ENCODE data around the gene CKAP5.

DNA sequence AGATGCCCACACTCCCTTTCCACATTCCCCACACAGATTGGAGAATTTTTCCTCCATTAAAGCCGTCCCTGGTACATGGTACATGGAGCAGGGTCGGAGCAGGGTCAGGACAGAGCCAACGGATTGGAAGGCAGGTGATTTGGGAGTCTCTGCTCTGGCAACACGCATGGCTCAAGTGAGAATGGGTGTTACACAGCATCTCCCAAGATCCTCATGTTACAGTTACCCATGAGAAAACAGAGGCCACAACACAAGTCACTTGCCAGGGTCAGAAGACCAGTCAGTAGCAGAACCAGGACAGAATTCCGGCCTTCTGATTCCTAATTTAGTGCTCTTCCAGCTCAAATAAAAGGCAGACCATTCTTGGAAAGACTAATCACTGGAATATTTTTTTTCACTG lies 134.8 kb downstream of the CKAP5 start:
- TF ChIP-seq ELF4 (IDR thresholded peaks at IDR 0.05) (no peak), HDGF (IDR thresholded peaks at IDR 0.05; ENCODE audit: borderline replicate concordance) (no peak), TARDBP (IDR thresholded peaks at IDR 0.05) (no peak), BHLHE40 (IDR thresholded peaks at IDR 0.05; ENCODE audit: borderline replicate concordance) (no peak), SP1 (IDR thresholded peaks at IDR 0.05) (no peak), SUZ12 (IDR thresholded peaks at IDR 0.05) (no peak), FOXK2 (IDR thresholded peaks at IDR 0.05) (no peak), L3MBTL2 (conservative IDR thresholded peaks at IDR 0.05) (no peak), FOXM1 (IDR thresholded peaks at IDR 0.05; ENCODE audit: borderline replicate concordance) (no peak), FOXA1 (IDR thresholded peaks at IDR 0.05) (no peak), NFRKB (IDR thresholded peaks at IDR 0.05) (no peak)
- TF ChIP-seq, protein P1, sequence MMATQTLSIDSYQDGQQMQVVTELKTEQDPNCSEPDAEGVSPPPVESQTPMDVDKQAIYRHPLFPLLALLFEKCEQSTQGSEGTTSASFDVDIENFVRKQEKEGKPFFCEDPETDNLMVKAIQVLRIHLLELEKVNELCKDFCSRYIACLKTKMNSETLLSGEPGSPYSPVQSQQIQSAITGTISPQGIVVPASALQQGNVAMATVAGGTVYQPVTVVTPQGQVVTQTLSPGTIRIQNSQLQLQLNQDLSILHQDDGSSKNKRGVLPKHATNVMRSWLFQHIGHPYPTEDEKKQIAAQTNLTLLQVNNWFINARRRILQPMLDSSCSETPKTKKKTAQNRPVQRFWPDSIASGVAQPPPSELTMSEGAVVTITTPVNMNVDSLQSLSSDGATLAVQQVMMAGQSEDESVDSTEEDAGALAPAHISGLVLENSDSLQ (IDR thresholded peaks at IDR 0.05): no peak
